Jurkat, Clone E6-1 (cell line): Measurements from ENCODE around the gene ZNF106.

Experiments
- DNase-seq: peaks from one replicate; pipeline ENCODE4 v3.0.0-alpha.2; 2011; ENCODE audit warnings: low read depth, low spot score
- H3K4me3 ChIP-seq: 2 replicates; pipeline ENCODE4 v1.5.1; 2011; ENCODE audit warnings: mild to moderate bottlenecking, low read length, control low read depth, moderate library complexity

ZNF106 gene

GRCh38 chr15:42419369-42419768 lies 71.6 kb downstream of the ZNF106 start:
- DNase-seq, result no peak
- no peak overlapping the region for H3K4me3 ChIP-seq

DNA sequence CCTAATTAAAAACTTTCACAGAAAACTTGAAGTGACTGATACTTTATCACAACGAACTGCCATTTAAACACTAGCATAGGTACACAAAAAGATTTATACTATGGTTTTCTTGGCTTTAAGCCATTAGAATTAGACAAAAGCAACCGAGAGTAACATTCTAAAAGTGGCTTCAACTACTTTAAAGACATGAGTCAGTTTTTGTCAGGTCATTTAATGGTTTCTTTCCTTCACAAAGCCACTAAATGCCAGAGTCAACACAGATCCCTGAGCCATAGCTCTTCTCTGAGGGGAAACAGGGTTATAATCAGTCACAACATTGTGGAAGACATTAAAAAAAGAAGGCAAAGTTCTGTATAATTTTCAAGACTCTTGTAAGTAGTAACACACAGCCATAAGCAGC lies 77.0 kb downstream of the ZNF106 start:
- DNase-seq, result no peak
- H3K4me3 ChIP-seq, result no peak overlapping the region

- no peak for DNase-seq
- H3K4me3 ChIP-seq, result no peak overlapping the region
Observed at GRCh38 chr15:42411884-42412283, 79.1 kb downstream of the ZNF106 start.

- H3K4me3 ChIP-seq, result no peak overlapping the region
- no peak for DNase-seq
Observed at GRCh38 chr15:42409011-42409410, 81.9 kb downstream of the ZNF106 start.

- H3K4me3 ChIP-seq, result no peak overlapping the region
- DNase-seq, result no peak
Observed at GRCh38 chr15:42408178-42408577, 82.8 kb downstream of the ZNF106 start.

DNA sequence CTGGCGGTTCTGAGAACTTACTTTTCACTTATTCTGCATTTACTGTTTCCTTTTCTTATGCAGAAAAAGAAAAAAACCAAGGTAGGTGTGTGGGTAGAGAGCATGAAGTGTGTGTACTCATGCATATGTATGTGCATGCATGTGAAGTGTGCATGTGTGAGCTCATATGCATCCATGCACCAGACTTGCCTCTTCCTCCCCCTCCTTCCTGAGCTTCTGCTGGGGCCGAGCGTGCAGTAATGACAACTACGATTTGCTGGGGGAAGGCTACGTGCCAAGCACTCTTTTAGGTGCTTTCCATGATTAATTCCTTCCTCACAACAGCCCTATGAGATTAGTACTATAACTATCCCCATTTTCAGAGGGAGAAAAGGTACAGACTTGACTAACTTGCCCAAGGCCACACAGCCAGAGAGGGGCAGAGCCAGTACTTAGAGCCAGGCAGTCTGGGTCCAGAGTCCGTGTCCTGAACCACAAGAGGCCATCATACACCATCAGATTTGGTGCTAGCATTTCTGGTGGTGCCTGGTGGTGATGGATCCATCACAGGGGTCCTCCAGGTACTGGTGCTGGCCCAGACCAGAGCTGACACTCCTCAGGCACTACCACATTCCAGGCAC lies 85.0 kb downstream of the ZNF106 start:
- DNase-seq, result no peak

DNA sequence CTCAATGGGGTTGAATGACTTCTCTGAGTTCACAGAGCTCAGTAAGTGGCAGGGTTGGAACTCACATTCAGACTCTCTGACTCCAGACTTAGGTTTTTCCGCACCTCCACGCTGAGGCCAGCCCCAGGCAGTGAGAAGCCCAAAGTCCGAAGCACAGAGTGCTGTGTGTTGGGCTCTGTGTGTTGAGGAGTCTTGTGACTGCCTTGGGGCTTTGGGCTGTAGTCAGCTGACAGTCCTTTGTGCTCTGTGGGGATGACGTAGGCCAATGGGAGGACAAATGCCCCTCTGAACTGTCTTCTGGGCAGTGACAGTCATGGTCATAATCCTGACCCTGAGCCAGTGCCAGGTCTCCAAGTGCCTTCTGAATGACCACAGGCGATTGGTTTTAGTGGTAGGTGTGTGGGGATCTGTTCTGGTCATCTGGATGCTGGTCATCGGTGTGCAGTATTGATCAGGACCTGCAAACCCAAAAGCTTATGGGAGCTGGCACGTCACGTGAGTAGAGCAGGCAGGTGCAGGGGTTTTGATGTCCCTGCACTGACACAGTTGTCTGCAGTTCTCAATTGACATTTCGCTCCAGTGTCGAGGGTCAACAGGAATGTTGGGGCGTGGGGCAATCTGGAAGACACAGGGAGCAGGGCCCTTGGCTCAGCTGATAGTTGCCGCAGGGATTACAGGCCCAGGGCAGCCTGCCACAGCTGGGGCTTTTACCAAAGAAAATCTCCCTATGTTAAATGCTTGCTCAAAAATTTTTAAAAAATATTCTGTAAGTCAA lies 86.3 kb downstream of the ZNF106 start:
- no peak overlapping the region for H3K4me3 ChIP-seq
- DNase-seq, result no peak

More for the DNA sequence above, 85.0 kb downstream of the ZNF106 start:
- H3K4me3 ChIP-seq, result no peak overlapping the region

GRCh38 chr15:42403389-42403788 lies 87.6 kb downstream of the ZNF106 start:
- H3K4me3 ChIP-seq, result no peak overlapping the region
- no peak for DNase-seq

DNA sequence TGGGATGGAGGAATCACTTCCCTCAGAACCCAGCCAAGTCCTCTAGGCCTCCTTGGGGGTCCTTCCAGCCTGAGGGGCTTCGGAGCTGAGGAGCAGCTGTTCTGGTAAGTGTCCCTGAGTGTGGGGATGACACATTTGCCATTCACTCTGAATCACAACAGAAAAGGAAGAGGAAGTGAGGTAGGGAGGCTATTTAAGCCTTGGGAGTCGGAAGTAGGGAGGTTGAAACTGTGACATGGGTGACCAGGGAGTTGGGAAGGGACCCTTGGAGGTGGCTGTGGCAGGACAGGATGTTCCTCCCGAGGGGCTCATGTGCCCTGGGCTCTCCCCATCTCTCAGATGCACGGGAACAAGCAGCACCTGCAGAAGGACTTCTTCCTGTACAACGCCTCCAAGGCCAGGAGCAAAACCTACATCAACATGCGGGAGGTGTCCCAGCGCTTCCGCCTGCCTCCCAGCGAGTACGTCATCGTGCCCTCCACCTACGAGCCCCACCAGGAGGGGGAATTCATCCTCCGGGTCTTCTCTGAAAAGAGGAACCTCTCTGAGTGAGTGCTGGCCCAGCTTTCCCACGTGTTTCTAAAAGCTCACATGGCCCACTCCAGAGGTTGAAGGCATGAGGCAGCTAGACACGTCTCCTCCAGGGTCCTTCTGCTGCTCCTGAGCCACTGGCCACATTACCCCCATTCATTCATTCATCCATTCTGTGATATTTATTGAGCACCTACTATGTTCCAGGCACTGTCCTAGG lies 88.3 kb downstream of the ZNF106 start:
- no peak overlapping the region for H3K4me3 ChIP-seq
- DNase-seq, result no peak

GRCh38 chr15:42401544-42402454 lies 89.1 kb downstream of the ZNF106 start:
- no peak overlapping the region for H3K4me3 ChIP-seq
- peak; percentile 28 for DNase-seq

- DNase-seq, result no peak
Observed at GRCh38 chr15:42395838-42396237, 95.1 kb downstream of the ZNF106 start.

DNA sequence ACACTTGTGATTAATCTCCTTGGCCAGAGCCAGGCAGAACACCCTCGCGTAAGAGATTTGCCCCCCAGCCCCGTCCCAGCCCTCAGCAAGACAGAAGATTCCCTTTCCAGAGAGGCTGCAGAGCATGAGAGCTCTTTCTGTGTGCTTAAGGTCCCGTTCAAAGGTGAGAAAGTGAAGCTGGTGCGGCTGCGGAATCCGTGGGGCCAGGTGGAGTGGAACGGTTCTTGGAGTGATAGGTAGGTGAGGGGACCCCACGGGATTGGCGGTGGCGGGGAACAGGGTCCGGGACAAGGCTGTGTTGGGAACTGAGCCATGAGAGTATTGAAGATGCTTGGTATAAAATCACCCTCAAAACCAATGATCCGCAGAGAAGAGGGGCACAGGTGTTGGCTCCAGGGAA lies 96.8 kb downstream of the ZNF106 start:
- DNase-seq, result no peak
- H3K4me3 ChIP-seq, result no peak overlapping the region

More at GRCh38 chr15:42395838-42396237, 95.1 kb downstream of the ZNF106 start:
- no peak overlapping the region for H3K4me3 ChIP-seq

- H3K4me3 ChIP-seq, result no peak overlapping the region
- no peak for DNase-seq
Observed at GRCh38 chr15:42392309-42393024, 98.5 kb downstream of the ZNF106 start.

DNA sequence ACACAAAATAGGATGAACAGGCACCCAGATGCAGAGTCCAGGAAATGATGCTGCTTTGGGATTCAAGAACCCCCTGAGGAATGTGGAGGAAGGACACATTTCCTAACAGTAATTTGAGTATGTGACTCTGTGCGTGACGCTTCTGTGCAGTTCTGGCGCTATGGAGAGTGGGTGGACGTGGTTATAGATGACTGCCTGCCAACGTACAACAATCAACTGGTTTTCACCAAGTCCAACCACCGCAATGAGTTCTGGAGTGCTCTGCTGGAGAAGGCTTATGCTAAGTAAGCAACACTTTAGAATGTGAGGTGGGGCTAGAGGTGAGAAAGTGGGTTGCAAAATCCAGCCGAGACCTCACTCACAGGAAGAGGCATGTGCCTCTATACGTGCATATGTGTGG lies 103.3 kb downstream of the ZNF106 start:
- no peak overlapping the region for H3K4me3 ChIP-seq
- DNase-seq, result no peak

DNA sequence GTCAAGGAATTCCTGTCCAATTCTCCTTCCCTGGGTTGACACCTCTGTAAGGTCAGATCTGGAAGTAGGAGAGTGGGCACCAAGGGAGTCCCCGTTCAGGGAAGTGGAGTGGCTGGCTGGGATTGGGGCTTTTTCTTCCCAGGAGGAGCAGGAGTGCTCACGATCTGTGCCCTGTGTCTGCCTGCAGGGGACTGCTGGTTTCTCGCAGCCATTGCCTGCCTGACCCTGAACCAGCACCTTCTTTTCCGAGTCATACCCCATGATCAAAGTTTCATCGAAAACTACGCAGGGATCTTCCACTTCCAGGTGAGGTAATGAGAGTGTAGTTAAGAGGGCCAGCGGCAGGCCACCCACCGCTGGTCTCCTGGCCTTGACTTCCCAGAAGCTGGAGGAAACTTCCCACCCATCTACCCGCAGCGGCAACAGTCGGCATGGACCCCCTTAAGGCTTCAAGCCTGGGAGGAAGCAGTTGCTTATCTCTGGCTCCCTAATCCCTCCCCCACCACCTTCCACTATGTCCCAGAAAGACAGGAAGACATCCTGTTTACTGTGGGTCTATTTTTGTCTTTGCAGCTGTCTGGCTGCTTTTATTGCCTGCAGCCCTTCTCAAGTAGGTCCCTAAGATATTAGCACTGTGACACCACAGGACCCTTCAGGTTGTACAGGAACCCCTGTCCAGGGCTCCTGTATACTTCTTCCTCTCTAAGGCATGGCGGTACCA lies 104.8 kb downstream of the ZNF106 start:
- H3K4me3 ChIP-seq, result no peak overlapping the region
- DNase-seq, result no peak

DNA sequence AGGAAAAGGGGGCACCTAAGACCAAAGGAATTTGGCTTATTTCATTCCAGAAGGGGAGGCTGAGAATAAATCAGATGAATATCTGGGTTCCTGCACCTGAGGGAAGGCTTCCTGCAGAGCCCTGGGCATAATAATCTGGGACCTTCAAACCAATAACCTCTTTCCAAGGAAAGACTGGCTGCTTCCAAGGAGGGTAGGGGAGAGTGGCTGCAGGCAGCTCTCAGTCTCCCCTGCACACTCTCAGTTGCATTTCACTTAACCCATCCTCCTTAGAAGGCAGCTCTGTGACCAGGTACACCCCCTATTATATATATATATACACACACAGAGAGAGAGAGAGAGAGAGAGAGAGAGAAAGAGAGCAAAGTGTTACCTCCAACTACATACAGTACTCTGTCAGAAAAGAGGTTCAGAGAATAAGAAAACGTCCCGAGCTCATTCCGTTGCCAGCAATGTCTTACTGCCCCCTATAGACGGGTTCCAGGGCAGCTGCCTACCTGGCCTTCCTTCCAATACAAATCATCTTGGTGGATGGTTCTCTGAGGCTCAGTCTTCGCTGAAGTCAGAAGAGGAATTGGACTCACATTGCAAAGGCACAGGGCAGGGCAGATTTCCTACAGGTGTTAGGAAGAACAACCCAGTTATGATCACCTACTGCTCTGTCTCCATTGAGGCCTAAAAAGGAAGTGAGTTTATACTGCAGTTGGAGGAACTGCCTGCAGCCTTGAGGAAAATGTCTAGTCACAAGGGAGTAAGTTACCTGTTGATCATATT lies 105.5 kb downstream of the ZNF106 start:
- no peak overlapping the region for H3K4me3 ChIP-seq
- DNase-seq, result peak; percentile 55

DNA sequence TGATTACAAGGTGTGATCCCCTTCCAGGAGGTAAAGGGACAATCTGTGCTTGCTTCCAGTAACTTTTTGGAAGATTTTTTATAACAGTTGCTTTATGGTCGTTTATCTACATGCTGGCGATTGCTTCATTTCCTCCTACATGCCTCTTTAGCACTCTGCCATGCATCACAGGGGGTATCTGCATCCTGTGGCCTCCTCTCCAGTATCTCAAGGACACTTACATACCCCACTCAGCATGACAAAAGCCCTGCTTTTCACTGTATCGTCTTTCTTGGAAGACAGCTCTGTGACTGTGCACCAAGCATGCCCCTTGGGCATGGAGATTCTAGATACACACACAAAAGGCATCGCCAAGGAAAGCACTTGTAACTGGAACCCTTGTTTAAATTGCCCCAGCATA lies 106.3 kb downstream of the ZNF106 start:
- no peak overlapping the region for H3K4me3 ChIP-seq
- DNase-seq, result no peak
